ENCODE results near the gene PKP4.

GRCh38 chr2:158658396-158658795, 201.6 kb downstream of the PKP4 start:
- no peak for TF ChIP-seq POLR2A (IDR thresholded peaks at IDR 0.05; ENCODE audit: low read depth, low read length)
- no peak for TF ChIP-seq POLR2AphosphoS5 (IDR thresholded peaks at IDR 0.05; ENCODE audit: low read depth, low read length)

All from GM12891 (cell line).